OCI-LY3 (cell line): ENCODE results near the gene PDCD2L.
"Not testable (repeated sequence)": the region's sequence is repeated elsewhere in the genome, so short reads cannot be mapped to it uniquely, and the experiment has no call there.

Experiments
- H2AFZ ChIP-seq: fragments of 200-600, 300-600 bp; shearing (Covaris generic); 2 replicates; pipeline ENCODE4 v1.6.0; 2014; ENCODE audit warnings: antibody characterized with exemption, low read depth, low read length
- H3K27ac ChIP-seq: fragments of 200-600, 300-600 bp; sonication (generic); 2 replicates; pipeline ENCODE4 v1.5.1; 2014; ENCODE audit warnings: mild to moderate bottlenecking, low read length, moderate library complexity, mixed read lengths
- H3K27me3 ChIP-seq: fragments of 200-600, 300-600 bp; sonication (generic); 2 replicates; pipeline ENCODE4 v1.6.1; 2014; ENCODE audit warnings: low read depth, low read length, mixed read lengths
- H3K36me3 ChIP-seq: fragments of 200-600, 300-600 bp; sonication (generic); replicated peaks from 2 replicates; pipeline ENCODE3; 2014; ENCODE audit warnings: low read depth, low read length, mixed read lengths
- H3K4me1 ChIP-seq: fragments of 300-600, 200-600 bp; sonication (generic); 2 replicates; pipeline ENCODE4 v1.6.1; 2014; ENCODE audit warnings: low read length, mixed read lengths
- H3K4me2 ChIP-seq: fragments of 200-600, 300-600 bp; sonication (generic); 2 replicates; pipeline ENCODE4 v1.6.1; 2014; ENCODE audit warnings: low read length, mixed read lengths
- H3K4me3 ChIP-seq: fragments of 300-600, 200-600 bp; sonication (generic); 2 replicates; pipeline ENCODE4 v1.5.1; 2014; ENCODE audit warnings: antibody characterized with exemption, mild to moderate bottlenecking, low read length, moderate library complexity
- H3K79me2 ChIP-seq: fragments of 300-600, 200-600 bp; shearing (Covaris generic); 2 replicates; pipeline ENCODE4 v1.6.1; 2014; ENCODE audit warnings: mild to moderate bottlenecking, low read length, mixed read lengths
- H3K9ac ChIP-seq: fragments of 300-600, 200-600 bp; shearing (Covaris generic); 2 replicates; pipeline ENCODE4 v1.6.0; 2014; ENCODE audit warnings: mild to moderate bottlenecking, low read length, moderate library complexity
- H3K9me3 ChIP-seq: fragments of 200-600, 300-600 bp; shearing (Covaris generic); 2 replicates; pipeline ENCODE4 v1.6.1; 2014; ENCODE audit warnings: low read length, mixed read lengths; ENCODE audit not compliant: insufficient read depth
- H4K20me1 ChIP-seq: fragments of 200-600, 300-600 bp; sonication (generic); 2 replicates; pipeline ENCODE4 v1.6.1; 2016; ENCODE audit warnings: low read length, mixed read lengths; ENCODE audit not compliant: insufficient read depth
- EZH2phosphoT487 ChIP-seq: fragments of 200-600 bp; shearing (Covaris generic); IDR thresholded peaks from 2 replicates; pipeline ENCODE4 v1.6.1; 2018; ENCODE audit warnings: antibody characterized with exemption, mixed run types, low read depth
- TF ChIP-seq, protein P1 (sequence below): fragments of 200-600, 300-600 bp; sonication (generic); IDR thresholded peaks from 2 replicates; pipeline ENCODE4 v1.5.1; 2014; ENCODE audit warnings: antibody characterized with exemption, low read length, low read depth

Gene PDCD2L

DNA sequence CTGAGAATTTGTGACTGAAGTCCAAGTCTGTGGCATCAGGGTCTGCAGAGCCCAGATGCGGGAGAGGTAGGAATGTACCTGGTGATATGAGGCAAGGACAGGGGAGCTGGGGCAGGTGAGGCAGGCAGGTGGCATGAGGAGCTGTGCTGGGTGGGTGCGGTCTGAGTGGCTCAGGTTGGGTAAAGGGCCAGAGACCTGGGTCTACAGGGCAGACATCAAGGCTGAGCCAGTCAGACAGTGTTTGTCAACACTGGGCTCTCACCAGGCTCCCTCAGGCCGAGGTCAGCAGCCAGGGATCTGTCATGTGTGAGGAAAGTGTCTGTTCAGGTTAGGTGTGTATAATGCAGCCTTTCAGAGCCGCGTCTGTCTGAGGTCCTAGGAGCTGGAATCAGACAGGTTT, 20.6 kb upstream of the PDCD2L start:
- peaks cover 21% of the 10 kb centered on the region for H3K79me2 ChIP-seq
- H3K27me3 ChIP-seq = no peaks in the 10 kb centered on the region
- TF ChIP-seq, protein P1, sequence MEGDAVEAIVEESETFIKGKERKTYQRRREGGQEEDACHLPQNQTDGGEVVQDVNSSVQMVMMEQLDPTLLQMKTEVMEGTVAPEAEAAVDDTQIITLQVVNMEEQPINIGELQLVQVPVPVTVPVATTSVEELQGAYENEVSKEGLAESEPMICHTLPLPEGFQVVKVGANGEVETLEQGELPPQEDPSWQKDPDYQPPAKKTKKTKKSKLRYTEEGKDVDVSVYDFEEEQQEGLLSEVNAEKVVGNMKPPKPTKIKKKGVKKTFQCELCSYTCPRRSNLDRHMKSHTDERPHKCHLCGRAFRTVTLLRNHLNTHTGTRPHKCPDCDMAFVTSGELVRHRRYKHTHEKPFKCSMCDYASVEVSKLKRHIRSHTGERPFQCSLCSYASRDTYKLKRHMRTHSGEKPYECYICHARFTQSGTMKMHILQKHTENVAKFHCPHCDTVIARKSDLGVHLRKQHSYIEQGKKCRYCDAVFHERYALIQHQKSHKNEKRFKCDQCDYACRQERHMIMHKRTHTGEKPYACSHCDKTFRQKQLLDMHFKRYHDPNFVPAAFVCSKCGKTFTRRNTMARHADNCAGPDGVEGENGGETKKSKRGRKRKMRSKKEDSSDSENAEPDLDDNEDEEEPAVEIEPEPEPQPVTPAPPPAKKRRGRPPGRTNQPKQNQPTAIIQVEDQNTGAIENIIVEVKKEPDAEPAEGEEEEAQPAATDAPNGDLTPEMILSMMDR = no peak
- TF ChIP-seq EZH2phosphoT487 = no peak
- no peak overlapping the region for H2AFZ ChIP-seq
- no peak overlapping the region for H3K27ac ChIP-seq
- H4K20me1 ChIP-seq = peaks cover 43% of the 10 kb centered on the region
- peaks cover 89% of the 10 kb centered on the region for H3K36me3 ChIP-seq
- no peak overlapping the region for H3K4me2 ChIP-seq
- no peaks in the 10 kb centered on the region for H3K9me3 ChIP-seq
- no peak overlapping the region for H3K9ac ChIP-seq
- no peak overlapping the region for H3K4me3 ChIP-seq
- H3K4me1 ChIP-seq = no peaks in the 10 kb centered on the region

DNA sequence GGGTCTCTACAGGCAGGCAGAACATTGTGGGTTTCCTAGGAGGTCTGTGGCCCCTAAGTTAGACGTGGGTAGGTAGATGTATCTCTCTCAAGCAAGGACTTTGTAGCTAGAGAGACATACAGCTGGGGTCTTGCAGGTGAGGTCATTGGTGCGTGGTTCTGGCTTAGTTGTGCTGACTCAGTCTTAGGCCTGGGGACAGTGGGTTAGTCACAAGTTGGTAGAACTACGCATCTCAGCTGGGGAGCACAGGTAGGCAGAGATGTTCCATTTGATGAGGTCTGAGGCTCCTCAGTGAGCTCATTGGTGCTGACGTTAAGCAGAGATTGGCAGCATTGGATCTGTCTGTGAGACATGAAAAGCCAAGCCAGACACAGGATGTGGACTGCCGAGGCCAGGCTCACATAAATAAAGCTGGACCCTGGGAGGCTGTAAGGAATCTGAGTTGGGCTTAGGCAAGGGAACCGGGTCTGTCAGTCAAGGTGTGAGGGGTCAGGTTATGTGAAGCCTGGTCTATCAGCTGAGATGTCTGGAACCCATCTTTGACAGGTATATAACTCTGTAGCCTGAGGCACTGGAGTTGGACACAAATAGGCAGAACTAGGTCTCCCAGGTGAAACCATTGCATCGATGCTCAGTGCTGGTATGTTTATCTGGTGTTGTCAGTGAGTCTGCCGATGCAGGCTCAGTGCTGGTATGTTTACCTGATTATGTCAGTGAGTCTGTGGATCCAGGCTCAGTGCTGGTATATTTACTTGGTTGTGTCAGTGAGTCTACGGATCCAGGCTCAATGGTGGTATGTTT, 17.4 kb upstream of the PDCD2L start:
- no peak for TF ChIP-seq EZH2phosphoT487
- TF ChIP-seq, protein P1 = no peak
- Histone ChIP-seq H3K79me2 (peaks cover 36% of the 10 kb centered on the region), H3K27me3 (no peaks in the 10 kb centered on the region), H3K9me3 (no peaks in the 10 kb centered on the region), H3K4me1 (no peaks in the 10 kb centered on the region), H2AFZ (no peak overlapping the region), H4K20me1 (peaks cover 60% of the 10 kb centered on the region), H3K9ac (no peak overlapping the region), H3K36me3 (peaks cover 92% of the 10 kb centered on the region), H3K27ac (no peak overlapping the region), H3K4me3 (no peak overlapping the region), H3K4me2 (no peak overlapping the region)

DNA sequence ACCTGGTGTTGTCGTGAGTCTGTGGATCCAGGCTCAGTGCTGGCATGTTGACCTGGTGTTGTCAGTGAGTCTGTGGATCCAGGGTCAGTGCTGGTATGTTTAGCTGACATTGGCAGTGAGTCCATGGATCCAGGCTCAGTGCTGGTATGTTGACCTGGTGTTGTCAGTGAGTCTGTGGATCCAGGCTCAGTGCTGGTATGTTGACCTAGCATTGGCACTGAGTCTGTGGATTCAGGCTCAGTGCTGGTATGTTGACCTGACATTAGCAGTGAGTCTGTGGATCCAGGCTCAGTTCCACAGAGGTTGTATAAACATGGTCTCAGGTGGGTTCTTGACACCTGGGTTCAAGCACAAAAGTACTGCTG, 16.8 kb upstream of the PDCD2L start:
- peaks cover 92% of the 10 kb centered on the region for H3K36me3 ChIP-seq
- H3K27me3 ChIP-seq = no peaks in the 10 kb centered on the region
- no peak overlapping the region for H3K4me2 ChIP-seq
- no peaks in the 10 kb centered on the region for H3K9me3 ChIP-seq
- H3K4me1 ChIP-seq = no peaks in the 10 kb centered on the region
- no peak overlapping the region for H3K27ac ChIP-seq
- no peak overlapping the region for H3K9ac ChIP-seq
- peaks cover 36% of the 10 kb centered on the region for H3K79me2 ChIP-seq
- TF ChIP-seq EZH2phosphoT487 = no peak
- TF ChIP-seq, protein P1 = no peak
- H4K20me1 ChIP-seq = peaks cover 61% of the 10 kb centered on the region
- H3K4me3 ChIP-seq = no peak overlapping the region
- H2AFZ ChIP-seq = no peak overlapping the region

DNA sequence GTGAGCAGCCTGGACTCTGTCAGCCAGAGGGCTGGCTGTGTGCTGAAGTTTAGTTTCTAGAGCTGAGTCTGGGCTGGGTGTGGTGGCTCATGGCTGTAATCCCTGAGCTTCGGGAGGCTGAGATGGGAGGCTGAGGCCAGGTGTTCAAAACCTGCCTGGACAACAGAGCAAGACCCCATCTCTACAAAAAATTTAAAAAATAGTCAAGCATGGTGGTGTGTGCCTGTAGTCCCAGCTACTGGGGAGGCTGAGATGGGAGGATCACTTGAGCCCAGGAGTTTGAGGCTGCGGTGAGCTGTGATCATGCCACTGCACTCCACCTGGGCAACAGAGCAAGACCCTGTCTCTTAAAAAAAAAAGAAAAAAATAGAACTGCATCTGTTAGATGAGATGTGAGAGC, 15.5 kb upstream of the PDCD2L start:
- not testable (repeated sequence) for H3K27ac ChIP-seq
- H3K79me2 ChIP-seq = peaks cover 33% of the 10 kb centered on the region; the same call in 1 of the 2 replicates
- peaks cover 58% of the 10 kb centered on the region for H4K20me1 ChIP-seq

More for the DNA sequence above, 15.5 kb upstream of the PDCD2L start:
- H2AFZ ChIP-seq, H3K4me3 ChIP-seq, H3K9ac ChIP-seq, H3K27me3 ChIP-seq, H3K9me3 ChIP-seq, H3K4me1 ChIP-seq, H3K4me2 ChIP-seq: not testable (repeated sequence)
- H3K36me3 ChIP-seq = peaks cover 91% of the 10 kb centered on the region
